ENCODE results near the gene NCBP3.

NCBP3 gene

GRCh38 chr17:3773511-3773910 lies 72.5 kb downstream of the NCBP3 start:
- in situ Hi-C loops (cut with HindIII; ENCODE audit: low pct_ligation_motif_present, low pct_unique_long_range_greater_than_20kb, low sequenced_read_pairs): no loop called here

GRCh38 chr17:3772764-3773163 lies 73.3 kb downstream of the NCBP3 start:
- no peak for DNase-seq
- in situ Hi-C loops (cut with HindIII; ENCODE audit: low pct_ligation_motif_present, low pct_unique_long_range_greater_than_20kb, low sequenced_read_pairs): no loop called here

More at GRCh38 chr17:3773511-3773910, 72.5 kb downstream of the NCBP3 start:
- DNase-seq: peak; percentile 54

- no peak for DNase-seq
- in situ Hi-C loops (cut with HindIII; ENCODE audit: low pct_ligation_motif_present, low pct_unique_long_range_greater_than_20kb, low sequenced_read_pairs): no loop called here
Observed at GRCh38 chr17:3771140-3771539, 74.9 kb downstream of the NCBP3 start.

GRCh38 chr17:3770466-3770865 lies 75.6 kb downstream of the NCBP3 start:
- DNase-seq: no peak
- in situ Hi-C loops (cut with HindIII; ENCODE audit: low pct_ligation_motif_present, low pct_unique_long_range_greater_than_20kb, low sequenced_read_pairs): no loop called here

GRCh38 chr17:3768769-3769168 lies 77.3 kb downstream of the NCBP3 start:
- DNase-seq: no peak
- in situ Hi-C loops (cut with HindIII; ENCODE audit: low pct_ligation_motif_present, low pct_unique_long_range_greater_than_20kb, low sequenced_read_pairs): no loop called here

GRCh38 chr17:3768341-3768740 lies 77.7 kb downstream of the NCBP3 start:
- no peak for DNase-seq
- in situ Hi-C loops (cut with HindIII; ENCODE audit: low pct_ligation_motif_present, low pct_unique_long_range_greater_than_20kb, low sequenced_read_pairs): no loop called here

- in situ Hi-C loops (cut with HindIII; ENCODE audit: low pct_ligation_motif_present, low pct_unique_long_range_greater_than_20kb, low sequenced_read_pairs): no loop called here
- DNase-seq: no peak
Observed at GRCh38 chr17:3766779-3767178, 79.3 kb downstream of the NCBP3 start.

GRCh38 chr17:3765981-3766380 lies 80.1 kb downstream of the NCBP3 start:
- in situ Hi-C loops (cut with HindIII; ENCODE audit: low pct_ligation_motif_present, low pct_unique_long_range_greater_than_20kb, low sequenced_read_pairs): no loop called here
- no peak for DNase-seq

- in situ Hi-C loops (cut with HindIII; ENCODE audit: low pct_ligation_motif_present, low pct_unique_long_range_greater_than_20kb, low sequenced_read_pairs): no loop called here
- no peak for DNase-seq
Observed at GRCh38 chr17:3763777-3764170, 82.3 kb downstream of the NCBP3 start.

GRCh38 chr17:3762922-3763776 lies 82.9 kb downstream of the NCBP3 start:
- in situ Hi-C loops (cut with HindIII; ENCODE audit: low pct_ligation_motif_present, low pct_unique_long_range_greater_than_20kb, low sequenced_read_pairs): no loop called here
- DNase-seq: no peak

GRCh38 chr17:3761918-3762380 lies 84.1 kb downstream of the NCBP3 start:
- DNase-seq: no peak
- in situ Hi-C loops (cut with HindIII; ENCODE audit: low pct_ligation_motif_present, low pct_unique_long_range_greater_than_20kb, low sequenced_read_pairs): no loop called here

GRCh38 chr17:3761036-3761917 lies 84.8 kb downstream of the NCBP3 start:
- in situ Hi-C loops (cut with HindIII; ENCODE audit: low pct_ligation_motif_present, low pct_unique_long_range_greater_than_20kb, low sequenced_read_pairs): no loop called here
- DNase-seq: no peak

- in situ Hi-C loops (cut with HindIII; ENCODE audit: low pct_ligation_motif_present, low pct_unique_long_range_greater_than_20kb, low sequenced_read_pairs): no loop called here
- DNase-seq: no peak
Observed at GRCh38 chr17:3759597-3760216, 86.3 kb downstream of the NCBP3 start.

GRCh38 chr17:3755335-3756030 lies 90.6 kb downstream of the NCBP3 start:
- in situ Hi-C loops (cut with HindIII; ENCODE audit: low pct_ligation_motif_present, low pct_unique_long_range_greater_than_20kb, low sequenced_read_pairs): no loop called here
- no peak for DNase-seq

GRCh38 chr17:3754458-3755334 lies 91.3 kb downstream of the NCBP3 start:
- in situ Hi-C loops (cut with HindIII; ENCODE audit: low pct_ligation_motif_present, low pct_unique_long_range_greater_than_20kb, low sequenced_read_pairs): no loop called here
- DNase-seq: peak; percentile 29

GRCh38 chr17:3754066-3754457 lies 92.0 kb downstream of the NCBP3 start:
- in situ Hi-C loops (cut with HindIII; ENCODE audit: low pct_ligation_motif_present, low pct_unique_long_range_greater_than_20kb, low sequenced_read_pairs): no loop called here
- DNase-seq: no peak

- in situ Hi-C loops (cut with HindIII; ENCODE audit: low pct_ligation_motif_present, low pct_unique_long_range_greater_than_20kb, low sequenced_read_pairs): no loop called here
- no peak for DNase-seq
Observed at GRCh38 chr17:3753624-3754023, 92.4 kb downstream of the NCBP3 start.

Measured in ACHN (cell line).